ENCODE measurements around the gene GNG13.

GNG13 gene

GRCh38 chr16:802914-803753 lies 2.6 kb upstream of the GNG13 start:
- no peak for DNase-seq (ENCODE audit: low spot score)
- TF ChIP-seq CTCF (IDR thresholded peaks at IDR 0.05), result no peak
- Histone ChIP-seq H3K4me3 (no peak overlapping the region), H3K27ac (no peak overlapping the region)

- no peak for DNase-seq (ENCODE audit: low spot score)
These were observed 1.9 kb upstream of the GNG13 start for GRCh38 chr16:802461-802860.

GRCh38 chr16:801584-802363 lies 1.2 kb upstream of the GNG13 start:
- DNase-seq (ENCODE audit: low spot score), result no peak

More at GRCh38 chr16:802461-802860, 1.9 kb upstream of the GNG13 start:
- TF ChIP-seq CTCF (IDR thresholded peaks at IDR 0.05), result no peak
- H3K4me3 ChIP-seq, result no peak overlapping the region
- H3K27ac ChIP-seq, result no peak overlapping the region

GRCh38 chr16:800834-801511 lies 439 bp upstream of the GNG13 start:
- no peak for DNase-seq (ENCODE audit: low spot score)
- H3K4me3 ChIP-seq, result no peak overlapping the region
- TF ChIP-seq CTCF (IDR thresholded peaks at IDR 0.05), result no peak
- no peak overlapping the region for H3K27ac ChIP-seq

More at GRCh38 chr16:801584-802363, 1.2 kb upstream of the GNG13 start:
- TF ChIP-seq CTCF (IDR thresholded peaks at IDR 0.05), result no peak
- Histone ChIP-seq H3K27ac (no peak overlapping the region), H3K4me3 (no peak overlapping the region)

GRCh38 chr16:799111-799947 lies 1.2 kb downstream of the GNG13 start:
- no peak for TF ChIP-seq CTCF (IDR thresholded peaks at IDR 0.05)
- no peak for DNase-seq (ENCODE audit: low spot score)
- no peak overlapping the region for H3K27ac ChIP-seq
- no peak overlapping the region for H3K4me3 ChIP-seq

- TF ChIP-seq CTCF (IDR thresholded peaks at IDR 0.05), result no peak
These were observed 1.9 kb downstream of the GNG13 start for GRCh38 chr16:798666-799065.

More at GRCh38 chr16:798666-799065, 1.9 kb downstream of the GNG13 start:
- DNase-seq (ENCODE audit: low spot score), result no peak
- no peak overlapping the region for H3K27ac ChIP-seq
- no peak overlapping the region for H3K4me3 ChIP-seq

All from coronary artery (tissue), 2 donors.